ENCODE measurements around the gene DSCAML1. TPM values are rescaled to one million over a fixed set of nuclear protein-coding genes. Genes with fewer than 3 reads are reported as not detected.

DSCAML1 gene
- total and polyA plus RNA-seq, 2 of the 8 experiments (the other 6 are each of a cell fraction or from before 2014, with no cell fraction given): 0.19 to 0.24 TPM

- TF ChIP-seq, protein P1, sequence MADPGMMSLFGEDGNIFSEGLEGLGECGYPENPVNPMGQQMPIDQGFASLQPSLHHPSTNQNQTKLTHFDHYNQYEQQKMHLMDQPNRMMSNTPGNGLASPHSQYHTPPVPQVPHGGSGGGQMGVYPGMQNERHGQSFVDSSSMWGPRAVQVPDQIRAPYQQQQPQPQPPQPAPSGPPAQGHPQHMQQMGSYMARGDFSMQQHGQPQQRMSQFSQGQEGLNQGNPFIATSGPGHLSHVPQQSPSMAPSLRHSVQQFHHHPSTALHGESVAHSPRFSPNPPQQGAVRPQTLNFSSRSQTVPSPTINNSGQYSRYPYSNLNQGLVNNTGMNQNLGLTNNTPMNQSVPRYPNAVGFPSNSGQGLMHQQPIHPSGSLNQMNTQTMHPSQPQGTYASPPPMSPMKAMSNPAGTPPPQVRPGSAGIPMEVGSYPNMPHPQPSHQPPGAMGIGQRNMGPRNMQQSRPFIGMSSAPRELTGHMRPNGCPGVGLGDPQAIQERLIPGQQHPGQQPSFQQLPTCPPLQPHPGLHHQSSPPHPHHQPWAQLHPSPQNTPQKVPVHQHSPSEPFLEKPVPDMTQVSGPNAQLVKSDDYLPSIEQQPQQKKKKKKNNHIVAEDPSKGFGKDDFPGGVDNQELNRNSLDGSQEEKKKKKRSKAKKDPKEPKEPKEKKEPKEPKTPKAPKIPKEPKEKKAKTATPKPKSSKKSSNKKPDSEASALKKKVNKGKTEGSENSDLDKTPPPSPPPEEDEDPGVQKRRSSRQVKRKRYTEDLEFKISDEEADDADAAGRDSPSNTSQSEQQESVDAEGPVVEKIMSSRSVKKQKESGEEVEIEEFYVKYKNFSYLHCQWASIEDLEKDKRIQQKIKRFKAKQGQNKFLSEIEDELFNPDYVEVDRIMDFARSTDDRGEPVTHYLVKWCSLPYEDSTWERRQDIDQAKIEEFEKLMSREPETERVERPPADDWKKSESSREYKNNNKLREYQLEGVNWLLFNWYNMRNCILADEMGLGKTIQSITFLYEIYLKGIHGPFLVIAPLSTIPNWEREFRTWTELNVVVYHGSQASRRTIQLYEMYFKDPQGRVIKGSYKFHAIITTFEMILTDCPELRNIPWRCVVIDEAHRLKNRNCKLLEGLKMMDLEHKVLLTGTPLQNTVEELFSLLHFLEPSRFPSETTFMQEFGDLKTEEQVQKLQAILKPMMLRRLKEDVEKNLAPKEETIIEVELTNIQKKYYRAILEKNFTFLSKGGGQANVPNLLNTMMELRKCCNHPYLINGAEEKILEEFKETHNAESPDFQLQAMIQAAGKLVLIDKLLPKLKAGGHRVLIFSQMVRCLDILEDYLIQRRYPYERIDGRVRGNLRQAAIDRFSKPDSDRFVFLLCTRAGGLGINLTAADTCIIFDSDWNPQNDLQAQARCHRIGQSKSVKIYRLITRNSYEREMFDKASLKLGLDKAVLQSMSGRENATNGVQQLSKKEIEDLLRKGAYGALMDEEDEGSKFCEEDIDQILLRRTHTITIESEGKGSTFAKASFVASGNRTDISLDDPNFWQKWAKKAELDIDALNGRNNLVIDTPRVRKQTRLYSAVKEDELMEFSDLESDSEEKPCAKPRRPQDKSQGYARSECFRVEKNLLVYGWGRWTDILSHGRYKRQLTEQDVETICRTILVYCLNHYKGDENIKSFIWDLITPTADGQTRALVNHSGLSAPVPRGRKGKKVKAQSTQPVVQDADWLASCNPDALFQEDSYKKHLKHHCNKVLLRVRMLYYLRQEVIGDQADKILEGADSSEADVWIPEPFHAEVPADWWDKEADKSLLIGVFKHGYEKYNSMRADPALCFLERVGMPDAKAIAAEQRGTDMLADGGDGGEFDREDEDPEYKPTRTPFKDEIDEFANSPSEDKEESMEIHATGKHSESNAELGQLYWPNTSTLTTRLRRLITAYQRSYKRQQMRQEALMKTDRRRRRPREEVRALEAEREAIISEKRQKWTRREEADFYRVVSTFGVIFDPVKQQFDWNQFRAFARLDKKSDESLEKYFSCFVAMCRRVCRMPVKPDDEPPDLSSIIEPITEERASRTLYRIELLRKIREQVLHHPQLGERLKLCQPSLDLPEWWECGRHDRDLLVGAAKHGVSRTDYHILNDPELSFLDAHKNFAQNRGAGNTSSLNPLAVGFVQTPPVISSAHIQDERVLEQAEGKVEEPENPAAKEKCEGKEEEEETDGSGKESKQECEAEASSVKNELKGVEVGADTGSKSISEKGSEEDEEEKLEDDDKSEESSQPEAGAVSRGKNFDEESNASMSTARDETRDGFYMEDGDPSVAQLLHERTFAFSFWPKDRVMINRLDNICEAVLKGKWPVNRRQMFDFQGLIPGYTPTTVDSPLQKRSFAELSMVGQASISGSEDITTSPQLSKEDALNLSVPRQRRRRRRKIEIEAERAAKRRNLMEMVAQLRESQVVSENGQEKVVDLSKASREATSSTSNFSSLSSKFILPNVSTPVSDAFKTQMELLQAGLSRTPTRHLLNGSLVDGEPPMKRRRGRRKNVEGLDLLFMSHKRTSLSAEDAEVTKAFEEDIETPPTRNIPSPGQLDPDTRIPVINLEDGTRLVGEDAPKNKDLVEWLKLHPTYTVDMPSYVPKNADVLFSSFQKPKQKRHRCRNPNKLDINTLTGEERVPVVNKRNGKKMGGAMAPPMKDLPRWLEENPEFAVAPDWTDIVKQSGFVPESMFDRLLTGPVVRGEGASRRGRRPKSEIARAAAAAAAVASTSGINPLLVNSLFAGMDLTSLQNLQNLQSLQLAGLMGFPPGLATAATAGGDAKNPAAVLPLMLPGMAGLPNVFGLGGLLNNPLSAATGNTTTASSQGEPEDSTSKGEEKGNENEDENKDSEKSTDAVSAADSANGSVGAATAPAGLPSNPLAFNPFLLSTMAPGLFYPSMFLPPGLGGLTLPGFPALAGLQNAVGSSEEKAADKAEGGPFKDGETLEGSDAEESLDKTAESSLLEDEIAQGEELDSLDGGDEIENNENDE (IDR thresholded peaks at IDR 0.05; ENCODE audit: insufficient replicate concordance, low read length): no peak
- no peak for TF ChIP-seq CHD2 (IDR thresholded peaks at IDR 0.05; ENCODE audit: low read length)
- TF ChIP-seq SUZ12 (IDR thresholded peaks at IDR 0.05; ENCODE audit: low read length): no peak
Measured at GRCh38 chr11:117752721-117753237, 44.2 kb downstream of the DSCAML1 start (continued).

Measured in H1 (cell line).